GM12878 (cell line): ENCODE results near the gene MFSD6. TPM values are rescaled to one million over a fixed set of nuclear protein-coding genes. Genes with fewer than 3 reads are reported as not detected.
"Not testable (repeated sequence)": the region's sequence is repeated elsewhere in the genome, so short reads cannot be mapped to it uniquely, and the experiment has no call there.

Source experiments
- ATAC-seq: fragments of 200-7000 bp; cut with Tn5 transposase; 3 replicates; pipeline ENCODE4 v1.9.1; 2020; ENCODE audit warnings: mild to moderate bottlenecking, moderate library complexity
- BruUV-seq: library from RNA; stranded (reverse); fragments of 400-500 nt; replicated peaks from 2 replicates; lab custom pipeline; 2021; lab: Mats Ljungman, UMichigan
- CTCF ChIA-PET: fragments of 300-600 bp; sonication (Branson Sonifier 250); formaldehyde crosslinking; extraction: SDS; loops from one replicate; lab custom pipeline; 2021; ENCODE audit warnings: inconsistent platforms; lab: Yijun Ruan, JAX
- POLR2A ChIA-PET: fragments of 350-600 bp; formaldehyde crosslinking; extraction: SDS; loops from one replicate; lab custom pipeline; 2021; ENCODE audit warnings: inconsistent platforms; lab: Charles Lee
- RAD21 ChIA-PET: fragments of 300-600 bp; sonication (Branson Sonifier 250); formaldehyde crosslinking; loops from one replicate; lab custom pipeline; 2023; ENCODE audit warnings: antibody characterized with exemption; ENCODE audit not compliant: unreplicated experiment; lab: Charles Lee
- SMC1A ChIA-PET: fragments of 300-600 bp; sonication (Branson Sonifier 250); formaldehyde crosslinking; loops from one replicate; lab custom pipeline; 2023; ENCODE audit not compliant: unreplicated experiment, uncharacterized antibody; lab: Charles Lee
- DNase-seq: peaks from one replicate; pipeline ENCODE4 v3.0.0-alpha.2; 2011; ENCODE audit warnings: low read depth, low spot score
- FAIRE-seq: peaks from 3 replicates; lab custom pipeline; 2011; peaks lifted over from hg19 to GRCh38; lab: Jason Lieb, UNC
- H2AFZ ChIP-seq: 2 replicates; pipeline ENCODE4 v1.6.0; 2011; ENCODE audit warnings: low read depth, low read length, control low read depth; ENCODE audit not compliant: control insufficient read depth
- H3K27ac ChIP-seq: 2 replicates; pipeline ENCODE4 v1.5.1; 2011; ENCODE audit warnings: control low read depth; ENCODE audit not compliant: control insufficient read depth, insufficient read depth
- H3K27me3 ChIP-seq, 2 experiments: replicated peaks in 1 of 2; 2 replicates each; pipeline versions ENCODE4 v1.6.0 to v1.6.1; 2011; ENCODE audit warnings: low read length in 1 of 2; ENCODE audit not compliant: control insufficient read depth in 2 of 2, insufficient read depth in 2 of 2
- H3K36me3 ChIP-seq, 2 experiments: 2 replicates each; pipeline ENCODE4 v1.5.1; 2011; ENCODE audit warnings: low read length in 1 of 2; ENCODE audit not compliant: control insufficient read depth in 2 of 2, insufficient read depth in 2 of 2
- H3K4me1 ChIP-seq: 2 replicates; pipeline ENCODE4 v1.6.1; 2011; ENCODE audit warnings: mild to moderate bottlenecking, low read length, moderate library complexity, mixed read lengths; ENCODE audit not compliant: control insufficient read depth, insufficient read depth
- H3K4me2 ChIP-seq: 2 replicates; pipeline ENCODE4 v1.6.0; 2011; ENCODE audit warnings: control low read depth; ENCODE audit not compliant: control insufficient read depth, insufficient read depth
- H3K4me3 ChIP-seq: fragments of 200-600 bp; sonication (generic); 2 replicates; pipeline ENCODE4 v1.5.1; 2016
- H3K79me2 ChIP-seq: 2 replicates; pipeline ENCODE4 v1.6.0; 2011; ENCODE audit warnings: low read length; ENCODE audit not compliant: control insufficient read depth, insufficient read depth
- H3K9ac ChIP-seq: 2 replicates; pipeline ENCODE4 v1.8.0; 2011; ENCODE audit warnings: low read length, control low read depth, mixed read lengths; ENCODE audit not compliant: control insufficient read depth, insufficient read depth
- H3K9me3 ChIP-seq: replicated peaks from 3 replicates; pipeline ENCODE4 v1.5.1; 2011; ENCODE audit warnings: mild to moderate bottlenecking, low read length; ENCODE audit not compliant: control insufficient read depth, insufficient read depth
- H4K20me1 ChIP-seq: 2 replicates; pipeline ENCODE4 v1.6.0; 2011; ENCODE audit not compliant: control insufficient read depth, insufficient read depth
- ASH2L ChIP-seq: fragments of 300-600, 200-600 bp; sonication (generic); IDR thresholded peaks from 2 replicates; pipeline ENCODE4 v1.6.1; 2017; ENCODE audit warnings: low read depth, mild to moderate bottlenecking, borderline replicate concordance
- CHD1 ChIP-seq: IDR thresholded peaks from 2 replicates; pipeline ENCODE4 v1.6.1; 2012; ENCODE audit warnings: low read depth, low read length, improper control_type of control experiment
- EGR1 ChIP-seq, 2 experiments: IDR thresholded peaks; 1 replicate in 1 of 2; 2 replicates in 1 of 2; pipeline ENCODE4 v1.6.1; 2011 to 2012; ENCODE audit warnings: low read depth in 2 of 2, low read length in 2 of 2, borderline replicate concordance in 1 of 2, mild to moderate bottlenecking in 1 of 2, moderate library complexity in 1 of 2
- EZH2 ChIP-seq: IDR thresholded peaks from 2 replicates; pipeline ENCODE4 v1.6.1; 2012; ENCODE audit warnings: low read depth, mild to moderate bottlenecking, control low read depth, inconsistent platforms, low read length, borderline replicate concordance; ENCODE audit not compliant: control insufficient read depth
- FOXM1 ChIP-seq: IDR thresholded peaks from 2 replicates; pipeline ENCODE4 v1.6.1; 2012; ENCODE audit warnings: low read depth, mild to moderate bottlenecking, inconsistent platforms, low read length, moderate library complexity
- HCFC1 ChIP-seq: fragments of 150-350 bp; IDR thresholded peaks from 2 replicates; pipeline ENCODE4 v1.6.1; 2014; ENCODE audit warnings: low read length
- MTA3 ChIP-seq: IDR thresholded peaks from 2 replicates; pipeline ENCODE4 v1.6.1; 2012; ENCODE audit warnings: low read length, inconsistent platforms, borderline replicate concordance
- NFXL1 ChIP-seq: fragments of 450-650 bp; IDR thresholded peaks from 2 replicates; pipeline ENCODE4 v1.6.1; 2017; ENCODE audit warnings: antibody characterized with exemption, mild to moderate bottlenecking, borderline replicate concordance
- NR2C1 ChIP-seq: fragments of 450-650 bp; IDR thresholded peaks from 2 replicates; pipeline ENCODE4 v1.6.1; 2017; ENCODE audit warnings: antibody characterized with exemption, mild to moderate bottlenecking, moderate library complexity
- SMAD1 ChIP-seq: fragments of 450-650 bp; IDR thresholded peaks from 2 replicates; pipeline ENCODE4 v1.6.1; 2018; ENCODE audit warnings: mild to moderate bottlenecking, low read depth; ENCODE audit not compliant: partially characterized antibody
- SMARCA5 ChIP-seq: fragments of 450-650 bp; IDR thresholded peaks from 2 replicates; pipeline ENCODE4 v1.6.1; 2017; ENCODE audit warnings: mild to moderate bottlenecking
- SUZ12 ChIP-seq: fragments of 200-600 bp; sonication (generic); IDR thresholded peaks from one replicate; pipeline ENCODE4 v1.6.1; 2018; ENCODE audit warnings: antibody characterized with exemption, mild to moderate bottlenecking; ENCODE audit not compliant: unreplicated experiment
- YY1 ChIP-seq: IDR thresholded peaks from 2 replicates; pipeline ENCODE4 v1.6.1; 2011; ENCODE audit warnings: low read depth, mild to moderate bottlenecking, low read length
- WGBS: methylation state at CpG from one replicate; pipeline ENCODE4 v1.1.6; 2016; ENCODE audit warnings: low lambda C conversion rate; ENCODE audit not compliant: insufficient replicate concordance, insufficient coverage; ENCODE audit errors: missing lambda C conversion rate; 5-methylcytosine and 5-hydroxymethylcytosine counted together
- in situ Hi-C: fragments of 300-500 bp; cut with MboI; formaldehyde crosslinking; loops from 9 replicates; pipeline ENCODE4 v1.14.3; 2018; ENCODE audit warnings: mixed read lengths
- intact Hi-C: fragments of 100-400 bp; cut with micrococcal nuclease; formaldehyde crosslinking; loops from one replicate; pipeline ENCODE4 v1.14.2; 2022; ENCODE audit not compliant: unreplicated experiment
- polyA plus RNA-seq, 11 experiments: library from polyadenylated mRNA; depleted of rRNA in 4 of 11; unstranded in 6 of 11; stranded (reverse) in 5 of 11; fragments of >200 nt; fragmentation: Nextera tagmentation in 4 of 11; fragmentation: Illumina TruSeq in 1 of 11; extraction: Ambion mirVana in 4 of 11; extraction: Trizol in 1 of 11; gene quantifications; 1 replicate in 1 of 11; 2 replicates in 10 of 11; pipeline versions ENCODE4 v1.2.1 to v1.2.3, GENCODE V29; 2011 to 2016; ENCODE audit warnings: inconsistent platforms in 2 of 11, missing spikeins in 2 of 11, low read depth in 1 of 11
- total RNA-seq, 4 experiments: library from RNA; depleted of rRNA in 3 of 4; stranded (reverse); fragments of >200 nt in 3 of 4; fragmentation: Illumina TruSeq in 1 of 4; extraction: Trizol in 1 of 4; gene quantifications; 2 replicates each; pipeline versions ENCODE4 v1.2.1 to v1.2.3, GENCODE V29; 2013 to 2021
- TF ChIP-seq, protein P1 (sequence below): fragments of 450-650 bp; IDR thresholded peaks from 2 replicates; pipeline ENCODE4 v1.6.1; 2017; ENCODE audit warnings: mild to moderate bottlenecking

Gene MFSD6
- total and polyA plus RNA-seq, 10 of the 15 experiments (the other 5 are each of a cell fraction or from before 2014, with no cell fraction given), result 6.7 to 42.6 (median 24.2) TPM

DNA sequence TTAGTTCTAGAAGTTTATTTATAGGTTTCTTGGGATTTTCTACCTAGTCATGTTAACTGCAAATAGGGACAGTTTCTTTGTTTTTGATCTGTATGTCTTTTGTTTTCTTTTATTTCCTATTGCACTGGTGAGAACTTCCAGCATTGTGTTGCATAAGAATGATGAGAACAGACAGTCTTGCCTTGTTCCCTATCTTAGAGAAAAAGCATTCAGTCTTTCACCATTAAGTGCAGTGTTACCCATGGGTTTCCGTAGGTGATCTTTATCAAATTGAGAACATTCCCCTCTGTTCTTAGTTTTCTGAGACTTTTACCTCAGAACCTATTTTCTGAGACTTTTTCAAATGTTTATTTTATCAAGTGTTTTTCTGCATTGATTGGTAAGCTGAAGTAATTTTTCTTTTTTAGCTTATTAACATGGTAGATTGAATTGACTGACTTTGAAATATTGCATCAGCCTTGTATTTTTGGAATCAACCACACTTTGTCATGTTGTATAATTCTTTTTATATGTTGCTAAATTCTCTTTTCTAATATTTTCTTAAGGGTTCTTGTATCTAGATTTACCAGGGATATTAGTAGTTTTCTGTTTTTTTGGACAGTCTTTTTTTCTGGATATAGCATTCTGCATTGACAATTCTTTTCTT lies 17.2 kb downstream of the MFSD6 start (continued):
- TF ChIP-seq YY1 (no peak), EZH2 (no peak), SMARCA5 (no peak), NR2C1 (no peak), FOXM1 (no peak)
- TF ChIP-seq, all 136 proteins: peak for 0

DNA sequence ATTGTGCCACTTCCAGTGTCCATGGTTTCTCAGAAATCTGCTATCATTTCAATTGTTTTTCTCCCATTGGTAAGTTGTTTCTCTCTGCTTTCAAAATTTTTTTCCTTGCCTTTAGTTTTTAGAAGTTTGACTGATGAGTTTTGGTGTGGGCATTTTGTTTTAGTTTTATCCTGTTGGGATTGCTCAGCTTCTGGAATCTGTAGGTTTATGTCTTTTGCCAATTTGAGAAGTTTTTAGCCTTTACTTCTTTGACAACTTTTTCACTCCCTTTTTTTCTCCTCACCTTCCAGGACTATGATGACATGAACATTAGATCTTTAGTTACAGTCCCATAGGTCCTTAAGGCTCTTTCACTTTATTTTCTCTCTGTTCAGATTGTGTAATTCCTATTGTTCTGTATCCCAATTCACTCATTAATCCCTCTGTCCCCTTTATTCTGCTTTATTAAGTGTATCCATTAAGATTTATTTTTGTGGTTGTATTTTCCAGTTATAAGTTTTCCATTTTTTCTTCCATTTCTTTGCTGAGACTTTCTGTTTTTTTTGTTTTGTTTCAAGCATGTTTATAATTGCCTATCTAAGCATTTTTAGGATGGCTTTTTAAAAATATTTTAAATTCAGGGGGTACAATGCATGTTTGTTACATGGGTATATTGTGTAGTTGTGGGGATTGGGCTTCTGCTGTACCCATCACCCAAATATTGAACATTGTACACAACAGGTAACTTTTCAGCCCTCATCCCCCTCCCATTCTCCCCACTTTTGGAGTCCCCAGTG lies 17.9 kb downstream of the MFSD6 start:
- TF ChIP-seq, protein P1, sequence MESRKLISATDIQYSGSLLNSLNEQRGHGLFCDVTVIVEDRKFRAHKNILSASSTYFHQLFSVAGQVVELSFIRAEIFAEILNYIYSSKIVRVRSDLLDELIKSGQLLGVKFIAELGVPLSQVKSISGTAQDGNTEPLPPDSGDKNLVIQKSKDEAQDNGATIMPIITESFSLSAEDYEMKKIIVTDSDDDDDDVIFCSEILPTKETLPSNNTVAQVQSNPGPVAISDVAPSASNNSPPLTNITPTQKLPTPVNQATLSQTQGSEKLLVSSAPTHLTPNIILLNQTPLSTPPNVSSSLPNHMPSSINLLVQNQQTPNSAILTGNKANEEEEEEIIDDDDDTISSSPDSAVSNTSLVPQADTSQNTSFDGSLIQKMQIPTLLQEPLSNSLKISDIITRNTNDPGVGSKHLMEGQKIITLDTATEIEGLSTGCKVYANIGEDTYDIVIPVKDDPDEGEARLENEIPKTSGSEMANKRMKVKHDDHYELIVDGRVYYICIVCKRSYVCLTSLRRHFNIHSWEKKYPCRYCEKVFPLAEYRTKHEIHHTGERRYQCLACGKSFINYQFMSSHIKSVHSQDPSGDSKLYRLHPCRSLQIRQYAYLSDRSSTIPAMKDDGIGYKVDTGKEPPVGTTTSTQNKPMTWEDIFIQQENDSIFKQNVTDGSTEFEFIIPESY, result no peak
- TF ChIP-seq ASH2L (no peak), SMAD1 (no peak), NFXL1 (no peak), MTA3 (no peak), SUZ12 (no peak), CHD1 (no peak), EGR1 (IDR thresholded peaks at IDR 0.05; ENCODE audit: borderline replicate concordance in 1 of 2, low read depth in 2 of 2, low read length in 2 of 2) (no peak), HCFC1 (no peak)
- H3K27ac ChIP-seq, result no peak overlapping the region
- no peak overlapping the region for H3K9ac ChIP-seq
- in situ Hi-C loops (no loop called here), intact Hi-C loops (no loop called here)
- ChIA-PET SMC1A (interaction anchor here (1.0 to 3.2 kb wide), 2 partner anchors 11 to 17 kb away, joined by 3 to 8 read pairs; no protein-coding TSS in a partner anchor), CTCF (interaction anchor here (1.6 kb wide), 1 partner anchor 10 kb away, joined by 4 read pairs; no protein-coding TSS in a partner anchor), RAD21 (no interaction called here), POLR2A (no interaction called here)
- FAIRE-seq (no peak), DNase-seq (no peak), ATAC-seq (no peak)
- no peak overlapping the region for H2AFZ ChIP-seq
- H3K4me3 ChIP-seq, result no peak overlapping the region
- H3K79me2 ChIP-seq, result peaks cover 2% of the 10 kb centered on the region; the same call in 1 of the 2 replicates
- no TSS peak for BruUV-seq
- peaks cover 0 to 3% of the 10 kb centered on the region in 2 experiments; a peak in 1 of 4 replicates for H3K36me3 ChIP-seq
- H3K4me1 ChIP-seq, result no peaks in the 10 kb centered on the region
- no peaks in the 10 kb centered on the region for H4K20me1 ChIP-seq
- H3K27me3 ChIP-seq, result no peaks in the 10 kb centered on the region
- H3K4me2 ChIP-seq, result no peak overlapping the region
- H3K9me3 ChIP-seq, result no peaks in the 10 kb centered on the region

DNA sequence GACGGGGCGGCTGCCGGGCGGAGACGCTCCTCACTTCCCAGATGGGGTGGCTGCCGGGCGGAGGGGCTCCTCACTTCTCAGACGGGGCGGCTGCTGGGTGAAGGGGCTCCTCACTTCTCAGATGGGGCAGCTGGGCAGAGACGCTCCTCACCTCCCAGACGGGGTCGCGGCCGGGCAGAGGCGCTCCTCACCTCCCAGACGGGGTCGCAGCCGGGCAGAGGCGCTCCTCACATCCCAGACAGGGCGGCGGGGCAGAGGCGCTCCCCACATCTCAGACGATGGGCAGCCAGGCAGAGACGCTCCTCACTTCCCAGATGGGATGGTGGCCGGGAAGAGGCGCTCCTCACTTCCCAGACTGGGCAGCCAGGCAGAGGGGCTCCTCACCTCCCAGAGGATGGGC lies 22.7 kb downstream of the MFSD6 start:
- in situ Hi-C loops, FAIRE-seq, ATAC-seq, H3K27me3 ChIP-seq, BruUV-seq, DNase-seq, H3K79me2 ChIP-seq, H3K4me2 ChIP-seq, intact Hi-C loops, H3K27ac ChIP-seq, H4K20me1 ChIP-seq, H3K36me3 ChIP-seq, H2AFZ ChIP-seq, RAD21 ChIA-PET, H3K9me3 ChIP-seq, SMC1A ChIA-PET, CTCF ChIA-PET, H3K9ac ChIP-seq, H3K4me3 ChIP-seq, POLR2A ChIA-PET: not testable (repeated sequence)
- 96% methylated on average over 5 of the region's 26 CpGs for WGBS
- peaks cover 24% of the 10 kb centered on the region for H3K4me1 ChIP-seq
